Fibroblast of skin of back (primary cell): Measurements from ENCODE around the gene CYREN.
"Not testable (repeated sequence)": the region's sequence is repeated elsewhere in the genome, so short reads cannot be mapped to it uniquely, and the experiment has no call there.

ENCODE experiments used
- DNase-seq: peaks from one replicate; pipeline ENCODE4 v3.0.0-alpha.2; 2013

The CYREN gene

GRCh38 chr7:135177028-135177696, 6.7 kb upstream of the CYREN start:
- no peak for DNase-seq

GRCh38 chr7:135175931-135176330, 5.4 kb upstream of the CYREN start:
- no peak for DNase-seq

GRCh38 chr7:135174941-135175340, 4.4 kb upstream of the CYREN start:
- DNase-seq = no peak

- DNase-seq = not testable (repeated sequence)
Measured at GRCh38 chr7:135173916-135174315, 3.4 kb upstream of the CYREN start.

GRCh38 chr7:135171581-135172291, 1.2 kb upstream of the CYREN start:
- not testable (repeated sequence) for DNase-seq

GRCh38 chr7:135170998-135171481, 533 bp upstream of the CYREN start:
- DNase-seq = not testable (repeated sequence)

- no peak for DNase-seq
Measured at GRCh38 chr7:135169964-135170273, 588 bp downstream of the CYREN start.

- peak; percentile 38 for DNase-seq
Measured at GRCh38 chr7:135169141-135169963, 1.2 kb downstream of the CYREN start.

GRCh38 chr7:135168489-135169140, 1.9 kb downstream of the CYREN start:
- DNase-seq = no peak

- no peak for DNase-seq
Measured at GRCh38 chr7:135168001-135168400, 2.5 kb downstream of the CYREN start.

GRCh38 chr7:135167365-135167917, 3.1 kb downstream of the CYREN start:
- no peak for DNase-seq

GRCh38 chr7:135166338-135166990, 4.0 kb downstream of the CYREN start:
- no peak for DNase-seq

GRCh38 chr7:135165862-135166261, 4.6 kb downstream of the CYREN start:
- DNase-seq = no peak

GRCh38 chr7:135164357-135165061, 6.0 kb downstream of the CYREN start:
- no peak for DNase-seq

GRCh38 chr7:135162382-135163001, 8.0 kb downstream of the CYREN start:
- no peak for DNase-seq

GRCh38 chr7:135161669-135162068, 8.8 kb downstream of the CYREN start:
- no peak for DNase-seq

- DNase-seq = peak; percentile 15
Measured at GRCh38 chr7:135160858-135161653, 9.5 kb downstream of the CYREN start.

GRCh38 chr7:135160098-135160857, 10.2 kb downstream of the CYREN start:
- DNase-seq = peak; percentile 33
